NCI-H2196 (cell line): ENCODE data around the gene MRPS21.
"Not testable (repeated sequence)": the region's sequence is repeated elsewhere in the genome, so short reads cannot be mapped to it uniquely, and the experiment has no call there.

Experiments used
- DNase-seq: peaks from one replicate; lab custom pipeline; 2025; ENCODE audit not compliant: unreplicated experiment; lab: John Stamatoyannopoulos, UW

MRPS21 gene

GRCh38 chr1:150281221-150281757 is 12.4 kb upstream of the MRPS21 start:
- peak; percentile 61 for DNase-seq

DNA sequence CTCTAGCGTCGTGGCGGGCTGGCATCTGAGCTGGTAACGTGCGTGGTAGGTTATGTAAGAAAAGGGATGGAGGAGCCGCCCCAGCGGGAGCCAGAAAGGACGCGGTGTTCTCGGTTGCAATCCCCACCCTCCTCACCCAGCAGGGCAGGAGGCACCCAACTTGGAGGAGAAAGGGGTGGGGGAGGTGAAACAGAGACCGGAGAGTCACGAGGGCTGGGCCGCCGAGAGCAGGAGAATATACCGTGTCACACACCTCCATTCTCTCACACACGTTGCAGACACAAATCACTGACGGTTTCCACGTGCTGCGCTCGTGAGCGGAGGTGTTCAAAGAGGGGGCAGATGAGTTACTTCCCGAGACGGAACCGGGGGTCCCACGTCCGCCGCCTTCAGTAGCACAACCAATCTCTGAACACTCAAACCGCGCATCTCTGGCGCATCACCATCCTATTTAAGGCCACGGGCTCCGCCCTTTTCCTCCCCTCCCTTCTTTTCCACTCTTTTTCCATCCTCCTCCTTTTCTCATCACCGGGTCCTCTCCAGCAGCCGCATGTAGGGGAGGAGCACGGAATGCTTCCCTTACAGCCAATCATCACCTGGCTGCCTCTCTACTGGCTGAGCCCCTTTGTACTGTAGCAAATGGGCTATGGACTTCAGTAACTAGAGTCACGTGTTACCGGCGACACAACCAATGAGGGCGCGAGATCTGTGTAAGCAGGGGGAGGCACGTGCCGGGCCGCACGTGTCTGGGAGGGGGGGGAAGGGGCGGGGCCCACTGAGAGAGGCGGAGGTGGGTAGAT is 11.7 kb upstream of the MRPS21 start, which contains the start of gene CIART:
Gene CIART, plus strand, starts transcription at position 797 of the 800 bp plus-strand sequence. CDS start 714 bp downstream, outside the sequence.
- peak; percentile 99 for DNase-seq

DNA sequence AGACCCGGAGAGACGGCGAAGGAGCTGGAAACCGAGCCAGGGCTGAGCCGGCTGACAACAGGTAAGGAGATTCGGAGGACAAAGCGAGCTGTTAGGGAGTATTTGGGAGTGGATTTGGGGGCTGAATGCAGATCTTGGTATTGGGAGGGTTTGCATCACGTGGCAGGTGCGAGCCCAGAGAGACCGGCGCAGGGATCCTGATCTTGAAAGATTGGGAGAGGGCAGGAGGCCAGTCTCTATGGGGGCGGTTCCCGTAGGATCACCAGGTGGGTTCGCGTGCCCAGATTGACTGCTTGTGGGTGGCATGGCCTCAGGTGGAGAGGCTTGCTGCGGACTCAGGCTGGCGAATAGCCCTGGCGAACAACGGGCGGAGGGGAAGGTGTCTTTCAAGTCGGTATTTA is 11.1 kb upstream of the MRPS21 start:
- peak; percentile 87 for DNase-seq

DNA sequence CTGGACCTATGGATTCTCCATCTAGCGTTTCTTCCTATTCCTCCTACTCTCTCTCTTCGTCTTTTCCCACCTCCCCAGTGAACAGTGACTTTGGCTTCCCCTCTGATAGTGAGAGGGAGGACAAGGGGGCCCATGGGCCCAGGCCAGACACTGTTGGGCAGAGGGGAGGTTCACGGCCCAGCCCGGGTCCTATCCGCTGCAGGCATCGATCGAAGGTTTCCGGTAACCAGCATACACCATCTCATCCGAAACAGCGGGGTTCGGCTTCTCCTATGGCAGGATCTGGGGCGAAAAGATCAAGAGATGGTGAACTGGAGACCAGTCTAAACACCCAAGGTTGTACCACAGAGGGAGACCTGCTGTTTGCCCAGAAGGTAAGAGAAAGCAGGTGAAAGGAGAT is 10.4 kb upstream of the MRPS21 start:
- no peak for DNase-seq

DNA sequence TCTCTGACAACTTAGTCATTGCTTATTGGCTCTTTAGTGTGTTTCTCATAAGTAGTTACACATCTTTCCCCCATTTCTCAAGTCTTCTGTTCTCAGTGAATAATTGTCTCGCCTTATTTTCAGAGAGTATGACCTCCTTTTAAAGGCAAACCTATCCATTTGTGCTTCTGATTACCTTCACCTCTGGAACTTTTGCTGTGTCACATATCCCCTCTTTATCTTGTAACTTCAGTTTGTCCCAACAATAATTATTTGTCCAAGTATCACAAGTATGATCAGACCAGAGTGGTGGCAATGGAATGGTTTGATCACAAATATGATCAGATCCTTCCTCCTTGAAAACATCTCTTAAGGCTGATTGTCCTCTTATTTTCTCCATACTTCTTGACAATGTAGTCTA is 5.3 kb upstream of the MRPS21 start:
- no peak for DNase-seq

- no peak for DNase-seq
Observed at GRCh38 chr1:150288822-150289221, 4.8 kb upstream of the MRPS21 start.

- DNase-seq, result no peak
Observed at GRCh38 chr1:150295476-150295875, 1.8 kb downstream of the MRPS21 start.

DNA sequence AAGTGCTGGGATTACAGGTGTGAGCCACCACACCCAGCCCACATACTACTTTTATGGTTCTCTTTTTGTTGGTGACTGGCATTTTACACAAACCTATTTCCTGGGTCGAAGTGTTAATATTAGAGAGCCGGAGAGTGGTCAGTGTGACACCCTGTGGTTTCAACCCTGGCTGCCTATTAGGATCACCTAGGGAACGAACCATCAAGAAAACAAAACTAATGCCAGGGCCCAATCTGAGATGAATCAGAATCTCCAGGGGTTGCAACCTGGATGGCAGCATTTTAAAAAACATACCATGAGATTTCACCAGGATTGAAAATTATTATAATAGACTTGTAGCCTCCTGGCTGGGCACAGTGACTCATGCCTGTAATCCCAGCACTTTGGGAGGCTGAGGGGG is 6.1 kb downstream of the MRPS21 start:
- DNase-seq, result no peak

GRCh38 chr1:150302338-150302737 is 8.7 kb downstream of the MRPS21 start:
- peak; percentile 29 for DNase-seq

DNA sequence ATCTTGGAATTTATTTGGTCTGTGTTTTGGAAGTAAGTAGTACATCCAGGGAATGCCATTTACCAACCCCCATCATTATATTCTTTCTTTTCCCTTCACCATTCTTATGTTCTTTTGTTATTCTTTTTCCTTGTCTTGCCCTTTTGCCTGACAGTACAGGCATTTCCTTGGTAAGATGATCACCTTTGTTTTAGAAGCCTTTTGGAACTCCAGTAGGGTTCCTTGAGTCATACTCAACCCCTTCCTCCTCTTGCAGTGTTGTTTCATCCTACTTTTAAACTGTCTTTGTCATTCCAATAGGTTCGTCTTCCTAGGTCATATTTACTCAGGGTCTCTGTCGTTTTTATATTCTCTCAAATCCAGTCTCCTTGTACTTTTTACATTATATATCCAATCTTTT is 9.2 kb downstream of the MRPS21 start:
- DNase-seq, result no peak

GRCh38 chr1:150308585-150308984 is 14.9 kb downstream of the MRPS21 start:
- DNase-seq, result not testable (repeated sequence)

- peak; percentile 80 for DNase-seq
Observed at GRCh38 chr1:150309758-150310508, 16.3 kb downstream of the MRPS21 start.

DNA sequence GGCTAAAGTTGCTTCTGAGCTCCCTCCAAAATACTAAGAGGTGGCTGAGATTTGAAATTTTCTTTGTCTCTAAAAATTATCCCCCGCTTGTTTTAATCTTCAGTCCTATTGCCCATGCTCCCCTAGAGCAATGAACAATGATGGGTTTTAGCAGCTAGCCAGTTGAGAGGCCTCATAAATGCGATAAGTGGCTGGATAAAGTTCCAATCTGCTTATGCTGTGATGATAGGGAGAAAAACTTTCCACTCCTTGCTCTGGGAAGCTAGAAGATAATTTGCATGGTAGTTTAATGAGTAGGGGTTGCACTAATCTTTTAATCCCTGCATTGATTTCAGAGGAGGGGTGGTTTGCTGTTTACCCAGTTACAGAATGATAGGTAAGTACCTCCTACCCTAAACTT is 18.1 kb downstream of the MRPS21 start:
- DNase-seq, result no peak

DNA sequence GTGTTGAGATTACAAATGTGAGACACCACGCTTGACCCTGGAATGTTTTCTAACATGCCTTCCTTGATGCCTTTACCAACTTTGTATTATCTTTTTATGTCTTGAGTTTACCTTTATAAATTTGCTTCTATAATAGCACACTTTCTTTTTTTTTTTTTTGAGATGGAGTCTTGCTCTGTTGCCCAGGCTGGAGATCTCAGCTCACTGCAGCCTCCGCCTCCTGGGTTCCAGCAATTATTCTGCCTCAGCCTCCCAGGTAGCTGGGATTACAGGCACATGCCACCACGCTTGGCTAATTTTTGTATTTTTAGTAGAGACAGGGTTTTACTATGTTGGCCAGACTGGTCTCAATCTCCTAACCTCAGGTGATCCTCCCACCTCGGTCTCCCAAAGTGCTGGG is 21.0 kb downstream of the MRPS21 start:
- DNase-seq, result not testable (repeated sequence)

GRCh38 chr1:150320667-150320978 is 27.0 kb downstream of the MRPS21 start:
- no peak for DNase-seq

GRCh38 chr1:150321826-150322166 is 28.1 kb downstream of the MRPS21 start:
- no peak for DNase-seq

DNA sequence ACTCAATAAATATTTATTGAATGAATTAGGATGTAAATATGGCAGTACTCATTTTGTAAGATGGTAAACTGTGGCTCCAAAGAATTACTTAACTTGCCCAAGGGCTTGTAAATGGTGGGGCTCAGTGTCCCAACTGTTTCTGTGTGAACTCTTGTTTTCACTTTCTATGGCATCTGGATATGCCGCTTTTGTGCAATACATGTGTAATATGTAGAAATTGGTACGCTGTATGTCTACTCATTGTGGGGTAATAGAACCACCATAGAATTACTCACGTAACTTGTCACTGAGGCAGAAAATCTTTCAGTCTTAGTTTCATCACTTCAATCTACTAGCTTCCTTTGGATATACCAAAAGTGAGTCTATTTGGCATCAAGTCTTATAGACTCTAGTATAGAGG is 28.6 kb downstream of the MRPS21 start:
- DNase-seq, result no peak

GRCh38 chr1:150332651-150333290 is 39.1 kb downstream of the MRPS21 start:
- DNase-seq, result no peak

DNA sequence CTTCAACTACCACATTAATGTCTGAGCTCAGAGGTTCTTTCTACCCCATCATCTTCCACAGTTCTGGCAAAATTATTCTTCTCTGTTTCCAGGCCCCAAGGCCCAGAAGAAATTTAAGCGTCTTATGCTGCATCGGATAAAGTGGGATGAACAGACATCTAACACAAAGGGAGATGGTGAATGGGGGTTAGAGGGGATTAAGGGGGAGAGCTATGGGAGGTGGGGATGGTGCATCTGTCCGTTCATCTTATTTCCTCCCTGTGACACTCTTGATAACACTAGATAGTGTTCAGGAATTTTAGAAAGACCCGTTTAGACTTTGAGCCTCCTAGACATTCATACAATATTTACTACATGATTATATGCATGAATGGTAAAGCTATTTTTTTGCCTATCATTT is 52.7 kb downstream of the MRPS21 start:
- no peak for DNase-seq

DNA sequence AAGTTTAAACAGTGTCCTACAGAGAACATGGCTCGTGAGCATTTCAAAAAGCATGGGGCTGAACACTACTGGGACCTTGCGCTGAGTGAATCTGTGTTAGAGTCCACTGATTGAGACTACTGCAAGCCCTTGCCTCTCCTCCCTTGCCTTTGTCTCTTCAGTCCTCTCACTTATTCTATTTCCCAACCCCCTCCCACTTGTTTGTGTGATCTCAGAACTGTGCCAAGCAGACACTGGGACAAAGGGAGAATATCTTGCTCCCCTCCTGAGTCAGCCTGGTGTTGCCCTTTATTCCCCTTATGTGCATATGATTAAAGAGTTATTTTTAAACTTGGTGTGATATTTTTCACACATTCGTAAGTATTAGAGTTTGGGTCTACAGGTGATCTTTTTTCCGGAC is 59.2 kb downstream of the MRPS21 start:
- no peak for DNase-seq
